GM18909 (cell line): Measurements from ENCODE around the gene ITGA3.

Source experiments
- ATAC-seq: cut with Tn5 transposase; IDR thresholded peaks from one replicate; pipeline ENCODE4 v1.9.1; 2021; ENCODE audit warnings: mild to moderate bottlenecking; ENCODE audit not compliant: unreplicated experiment, poor library complexity

The ITGA3 gene

GRCh38 chr17:50055426-50056216, at the start of gene ITGA3:
Gene ITGA3 (plus strand): TSS chr17:50056110. CDS start chr17:50056440, 330 bp downstream.
- no peak for ATAC-seq

GRCh38 chr17:50009282-50009681, 46.6 kb upstream of the ITGA3 start:
- ATAC-seq = no peak

GRCh38 chr17:50013079-50013478, 42.8 kb upstream of the ITGA3 start:
- ATAC-seq = no peak

- no peak for ATAC-seq
Observed at GRCh38 chr17:50014471-50015088, 41.3 kb upstream of the ITGA3 start.

- ATAC-seq = no peak
Observed at GRCh38 chr17:50015146-50015545, 40.8 kb upstream of the ITGA3 start.

- no peak for ATAC-seq
Observed at GRCh38 chr17:50018909-50019308, 37.0 kb upstream of the ITGA3 start.

GRCh38 chr17:50020841-50021599, 34.9 kb upstream of the ITGA3 start:
- ATAC-seq = no peak

- no peak for ATAC-seq
Observed at GRCh38 chr17:50021681-50022370, 34.1 kb upstream of the ITGA3 start.

- no peak for ATAC-seq
Observed at GRCh38 chr17:50022463-50023130, 33.3 kb upstream of the ITGA3 start.

GRCh38 chr17:50023520-50023919, 32.4 kb upstream of the ITGA3 start:
- no peak for ATAC-seq

- no peak for ATAC-seq
Observed at GRCh38 chr17:50024808-50025207, 31.1 kb upstream of the ITGA3 start.

- ATAC-seq = no peak
Observed at GRCh38 chr17:50026046-50026675, 29.7 kb upstream of the ITGA3 start.

GRCh38 chr17:50026837-50027171, 29.1 kb upstream of the ITGA3 start:
- no peak for ATAC-seq

GRCh38 chr17:50027172-50027880, 28.6 kb upstream of the ITGA3 start:
- ATAC-seq = no peak

- ATAC-seq = no peak
Observed at GRCh38 chr17:50027881-50028735, 27.8 kb upstream of the ITGA3 start.

- no peak for ATAC-seq
Observed at GRCh38 chr17:50028736-50029120, 27.2 kb upstream of the ITGA3 start.

- ATAC-seq = no peak
Observed at GRCh38 chr17:50029185-50029584, 26.7 kb upstream of the ITGA3 start.

- ATAC-seq = no peak
Observed at GRCh38 chr17:50033316-50033715, 22.6 kb upstream of the ITGA3 start.
